GM12892 (cell line): Measurements from ENCODE around the gene SNAI3.

Experiments used
- POLR2A ChIP-seq: IDR thresholded peaks from 2 replicates; pipeline ENCODE4 v1.6.1; 2011; ENCODE audit warnings: low read depth, low read length, control low read depth
- POLR2AphosphoS5 ChIP-seq: IDR thresholded peaks from 2 replicates; pipeline ENCODE4 v1.6.1; 2011; ENCODE audit warnings: low read depth, low read length, control low read depth

DNA sequence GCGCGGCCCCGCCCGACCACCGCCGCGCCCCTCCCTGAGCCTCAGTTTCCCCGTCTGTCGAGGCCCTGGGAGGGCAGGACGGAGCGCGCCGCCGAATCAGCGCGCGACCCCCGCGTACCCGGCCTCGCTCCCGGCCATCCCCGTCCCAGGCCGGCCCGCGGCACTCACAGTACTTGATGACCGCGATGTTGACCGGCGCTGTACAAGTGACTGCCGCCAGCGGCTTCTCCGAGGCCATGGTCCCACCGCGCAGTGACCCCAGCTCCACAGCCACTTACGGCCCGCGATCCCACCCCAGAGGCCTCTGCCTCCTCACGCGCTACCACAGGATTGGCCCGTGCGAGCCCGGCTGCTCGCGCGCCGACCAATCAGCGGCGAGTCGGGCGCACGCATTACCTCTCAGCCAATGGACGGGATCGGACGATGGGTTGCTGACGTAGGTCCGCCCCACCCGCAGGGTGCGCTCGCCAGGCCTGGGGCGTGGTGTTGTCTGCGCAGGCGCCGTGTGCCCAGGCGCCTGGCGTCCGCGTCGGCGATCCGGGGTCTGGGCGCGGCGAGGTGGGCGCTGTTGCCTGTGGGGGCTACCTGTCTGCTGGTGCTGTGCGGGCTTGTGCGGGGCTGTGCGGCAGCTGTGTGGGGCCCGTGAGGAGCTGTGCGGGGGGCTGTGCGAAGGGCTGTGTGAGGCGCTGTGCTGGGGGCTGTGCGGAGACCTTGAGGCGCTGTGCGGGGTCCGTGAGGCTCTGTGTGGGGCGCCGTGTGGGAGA, 23.3 kb downstream of the SNAI3 start, which contains the start of gene MVD:
- TF ChIP-seq POLR2AphosphoS5 (peak; percentile 80), POLR2A (peak; percentile 88)
